ENCODE results near the gene C4BPA.

The C4BPA gene

DNA sequence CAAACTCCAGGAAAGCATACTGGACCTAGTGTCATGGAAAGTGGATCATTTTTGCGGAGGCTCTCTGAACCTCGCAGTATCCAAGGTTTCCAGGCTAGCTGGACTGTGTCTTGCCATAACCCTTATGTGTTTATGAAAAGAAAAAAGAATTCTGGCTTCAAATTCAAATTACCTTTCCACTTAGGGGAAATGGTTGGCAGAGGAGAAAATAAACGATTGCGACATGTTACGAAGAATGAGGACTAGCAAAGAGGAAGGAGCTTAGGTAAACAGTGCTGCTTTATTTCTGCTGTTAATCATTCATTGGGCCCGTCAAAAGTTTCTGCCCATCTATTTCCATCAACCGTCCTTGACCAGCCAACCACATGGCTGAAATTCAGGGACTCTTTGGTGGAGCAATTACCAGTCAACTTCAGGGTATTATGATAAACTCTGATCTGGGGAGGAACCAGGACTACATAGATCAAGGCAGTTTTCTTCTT is at the start of gene C4BPA:
TSS of gene C4BPA (plus strand) at position 342 of the 482 bp plus-strand sequence. CDS start 8,793 bp downstream, outside the sequence.
- Histone ChIP-seq H3K27me3 (ENCODE audit: control insufficient read depth in 1 of 2, insufficient read depth in 2 of 2, low read length in 2 of 2) (no peaks in the 10 kb centered on the region), H3K4me3 (ENCODE audit: low read length in 2 of 2) (no peak within 1 kb of the TSS), H3K27ac (ENCODE audit: low read length) (no peak within 1 kb of the TSS), H3K9ac (ENCODE audit: low read length in 2 of 2) (no peak within 1 kb of the TSS), H3K4me1 (ENCODE audit: control insufficient read depth, insufficient read depth, low read length) (no peaks in the 10 kb centered on the region), H3K36me3 (ENCODE audit: control insufficient read depth in 2 of 2, insufficient read depth in 2 of 2, low read length in 2 of 2) (no peaks in the 10 kb centered on the region), H3K9me3 (ENCODE audit: control insufficient read depth in 2 of 2, low read length in 2 of 2) (no peaks in the 10 kb centered on the region)

DNA sequence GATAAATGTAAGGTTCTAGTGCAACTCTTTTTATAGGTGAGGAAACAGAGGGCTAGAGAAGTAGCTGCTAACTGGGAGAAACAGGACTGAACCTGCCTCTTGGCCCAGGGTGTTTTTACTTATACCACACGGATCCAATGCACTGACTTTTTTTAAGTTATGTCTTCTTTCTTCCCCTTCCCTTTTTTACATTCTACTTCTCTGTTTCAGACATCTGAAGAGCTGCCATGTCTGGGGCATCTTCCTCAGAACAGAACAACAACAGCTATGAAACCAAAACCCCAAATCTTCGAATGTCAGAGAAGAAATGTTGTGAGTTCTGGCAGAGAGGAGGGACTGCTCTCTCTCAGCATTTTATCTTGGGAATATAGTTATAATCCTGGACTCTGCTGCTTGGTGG is 49.5 kb upstream of the C4BPA start:
- H3K27me3 ChIP-seq (ENCODE audit: control insufficient read depth in 1 of 2, insufficient read depth in 2 of 2, low read length in 2 of 2), result no peaks in the 10 kb centered on the region
- H3K4me3 ChIP-seq (ENCODE audit: low read length in 2 of 2), result no peak overlapping the region
- H3K9me3 ChIP-seq (ENCODE audit: control insufficient read depth in 2 of 2, low read length in 2 of 2), result no peaks in the 10 kb centered on the region
- H3K36me3 ChIP-seq (ENCODE audit: control insufficient read depth in 2 of 2, insufficient read depth in 2 of 2, low read length in 2 of 2), result no peaks in the 10 kb centered on the region
- H3K9ac ChIP-seq (ENCODE audit: low read length in 2 of 2), result no peak overlapping the region
- no peak overlapping the region for H3K27ac ChIP-seq (ENCODE audit: low read length)
- H3K4me1 ChIP-seq (ENCODE audit: control insufficient read depth, insufficient read depth, low read length), result peaks cover 18% of the 10 kb centered on the region

DNA sequence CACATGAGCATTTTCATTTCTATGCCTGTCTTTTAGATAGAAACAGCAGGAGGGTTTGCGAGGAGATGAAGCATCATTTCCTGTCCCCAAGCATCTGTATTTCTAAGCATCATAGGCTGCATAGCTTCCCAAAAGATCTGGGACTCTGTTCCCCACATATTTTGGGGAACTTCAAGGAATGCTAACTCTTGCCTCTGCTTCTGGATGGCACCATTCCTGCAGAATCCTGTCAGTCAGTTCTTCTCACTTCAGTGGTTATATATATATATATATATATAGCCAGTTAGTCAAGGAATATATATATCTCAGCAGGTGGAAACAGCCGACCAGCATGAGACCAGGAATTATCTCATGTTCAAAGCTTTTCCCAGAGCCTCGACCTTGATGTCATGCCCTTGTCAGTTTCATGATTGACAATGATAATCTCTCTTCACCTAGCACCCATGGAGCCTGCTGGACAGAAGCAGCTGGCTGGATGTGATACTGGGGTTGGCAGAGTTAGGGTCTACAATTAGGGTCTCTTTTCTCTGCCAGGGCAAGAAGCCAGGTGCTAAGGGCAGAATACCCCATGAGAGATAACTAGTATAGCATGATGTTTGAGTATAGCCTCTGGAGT is 48.5 kb upstream of the C4BPA start:
- H3K9me3 ChIP-seq (ENCODE audit: control insufficient read depth in 2 of 2, low read length in 2 of 2), result no peaks in the 10 kb centered on the region
- no peak overlapping the region for H3K9ac ChIP-seq (ENCODE audit: low read length in 2 of 2)
- H3K27me3 ChIP-seq (ENCODE audit: control insufficient read depth in 1 of 2, insufficient read depth in 2 of 2, low read length in 2 of 2), result no peaks in the 10 kb centered on the region
- peaks cover 0 to 2% of the 10 kb centered on the region in 2 donors for H3K36me3 ChIP-seq (ENCODE audit: control insufficient read depth in 2 of 2, insufficient read depth in 2 of 2, low read length in 2 of 2)
- no peak overlapping the region for H3K27ac ChIP-seq (ENCODE audit: low read length)
- peaks cover 16% of the 10 kb centered on the region for H3K4me1 ChIP-seq (ENCODE audit: control insufficient read depth, insufficient read depth, low read length)
- no peak overlapping the region for H3K4me3 ChIP-seq (ENCODE audit: low read length in 2 of 2)

DNA sequence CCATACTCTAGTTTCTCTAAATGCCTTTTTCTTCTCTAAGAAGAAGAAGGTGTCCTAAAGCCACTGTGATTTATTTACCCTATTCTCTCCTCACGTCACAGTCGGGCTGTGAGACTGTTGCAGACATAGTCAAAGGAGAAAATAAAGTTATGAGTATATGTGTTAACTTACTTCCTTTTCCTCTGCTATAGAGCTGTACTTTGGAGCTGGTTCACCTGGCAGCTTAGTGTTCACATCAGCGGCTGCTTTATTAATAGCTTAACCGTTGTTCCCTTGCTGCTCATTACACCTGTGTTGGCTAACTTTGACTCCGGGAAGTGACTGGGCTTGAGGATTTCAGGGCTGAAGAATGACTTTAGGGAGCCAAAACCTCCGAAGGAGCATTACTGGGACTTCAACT is 47.4 kb upstream of the C4BPA start:
- H3K9ac ChIP-seq (ENCODE audit: low read length in 2 of 2), result no peak overlapping the region
- no peak overlapping the region for H3K27ac ChIP-seq (ENCODE audit: low read length)

DNA sequence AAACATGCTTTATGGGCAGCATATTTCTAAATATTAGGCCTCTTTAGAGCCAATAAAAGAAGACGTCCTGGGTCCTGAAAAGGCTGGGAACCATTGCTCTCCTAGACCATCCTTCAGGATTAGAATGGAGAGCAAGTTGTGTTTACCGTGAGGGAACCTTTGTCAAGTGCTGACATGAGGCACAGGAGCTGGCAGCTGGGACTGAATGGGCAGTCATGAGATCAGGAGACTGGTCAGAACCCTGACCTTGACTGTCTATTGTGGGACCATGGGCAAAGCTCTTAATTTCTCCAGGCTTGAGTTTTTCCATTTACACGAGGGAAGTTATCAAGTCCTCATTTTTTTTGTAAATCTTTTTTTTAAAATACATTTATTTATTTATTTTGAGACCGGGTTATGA is 45.8 kb upstream of the C4BPA start:
- no peak overlapping the region for H3K27ac ChIP-seq (ENCODE audit: low read length)
- peaks cover 4% of the 10 kb centered on the region for H3K4me1 ChIP-seq (ENCODE audit: control insufficient read depth, insufficient read depth, low read length)
- no peak overlapping the region for H3K4me3 ChIP-seq (ENCODE audit: low read length in 2 of 2)
- no peaks in the 10 kb centered on the region for H3K27me3 ChIP-seq (ENCODE audit: control insufficient read depth in 1 of 2, insufficient read depth in 2 of 2, low read length in 2 of 2)
- H3K36me3 ChIP-seq (ENCODE audit: control insufficient read depth in 2 of 2, insufficient read depth in 2 of 2, low read length in 2 of 2), result peaks cover 7 to 14% of the 10 kb centered on the region in 2 donors
- no peaks in the 10 kb centered on the region for H3K9me3 ChIP-seq (ENCODE audit: control insufficient read depth in 2 of 2, low read length in 2 of 2)
- H3K9ac ChIP-seq (ENCODE audit: low read length in 2 of 2), result no peak overlapping the region

More for the DNA sequence above, 47.4 kb upstream of the C4BPA start:
- H3K27me3 ChIP-seq (ENCODE audit: control insufficient read depth in 1 of 2, insufficient read depth in 2 of 2, low read length in 2 of 2), result no peaks in the 10 kb centered on the region
- H3K4me1 ChIP-seq (ENCODE audit: control insufficient read depth, insufficient read depth, low read length), result peaks cover 13% of the 10 kb centered on the region
- H3K9me3 ChIP-seq (ENCODE audit: control insufficient read depth in 2 of 2, low read length in 2 of 2), result no peaks in the 10 kb centered on the region
- peaks cover 2 to 3% of the 10 kb centered on the region in 2 donors for H3K36me3 ChIP-seq (ENCODE audit: control insufficient read depth in 2 of 2, insufficient read depth in 2 of 2, low read length in 2 of 2)
- no peak overlapping the region for H3K4me3 ChIP-seq (ENCODE audit: low read length in 2 of 2)

DNA sequence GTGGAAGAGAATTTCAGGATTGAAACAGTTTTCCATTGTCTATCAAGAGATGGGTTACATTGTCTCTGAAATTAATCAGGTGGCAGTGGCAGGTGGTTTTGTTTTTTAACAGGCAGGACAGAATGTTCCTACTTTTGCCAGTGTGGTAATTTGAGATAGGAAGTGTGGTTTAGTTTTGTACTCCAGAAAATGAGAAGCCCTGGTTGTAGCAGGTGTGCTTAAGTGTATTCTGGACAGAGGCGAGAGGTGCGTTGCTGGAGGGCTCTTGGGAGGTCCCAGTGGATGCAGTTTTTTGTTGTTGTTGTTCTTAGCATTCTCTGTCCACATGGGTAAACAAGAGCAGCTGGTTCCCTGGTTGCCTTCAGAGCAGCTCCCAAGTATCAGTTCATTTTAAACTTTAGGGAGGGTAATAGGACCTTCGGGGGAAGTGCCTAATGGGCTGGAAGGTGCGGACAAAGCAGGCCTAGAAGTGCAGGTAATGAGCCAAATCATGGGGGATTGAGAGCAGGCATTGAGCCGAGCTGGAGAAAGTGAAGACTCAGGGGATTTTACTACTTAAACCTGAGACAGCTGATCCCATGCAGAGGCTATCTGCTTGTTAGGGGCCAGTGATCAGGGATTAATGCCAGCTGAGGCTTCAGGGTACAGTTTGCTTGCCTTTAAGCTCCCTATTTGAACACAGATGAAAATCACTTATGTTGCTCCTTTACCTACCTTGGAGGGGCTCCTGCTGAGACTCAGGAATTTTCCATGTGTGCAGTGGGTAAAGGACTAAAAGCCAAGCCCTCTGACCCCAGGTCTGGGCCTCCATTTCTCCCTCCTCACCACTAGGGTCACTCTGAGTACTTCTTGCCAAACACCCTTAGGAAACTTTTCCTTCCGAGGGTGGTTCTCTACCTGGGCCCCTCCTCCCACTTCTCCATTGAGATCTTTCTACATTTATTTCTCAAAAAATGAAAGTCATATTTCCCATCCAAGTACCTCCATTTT is 44.9 kb upstream of the C4BPA start:
- H3K9me3 ChIP-seq (ENCODE audit: control insufficient read depth in 2 of 2, low read length in 2 of 2), result no peaks in the 10 kb centered on the region
- no peaks in the 10 kb centered on the region for H3K27me3 ChIP-seq (ENCODE audit: control insufficient read depth in 1 of 2, insufficient read depth in 2 of 2, low read length in 2 of 2)
- peaks cover 17 to 19% of the 10 kb centered on the region in 2 donors for H3K36me3 ChIP-seq (ENCODE audit: control insufficient read depth in 2 of 2, insufficient read depth in 2 of 2, low read length in 2 of 2)
- H3K9ac ChIP-seq (ENCODE audit: low read length in 2 of 2), result no peak overlapping the region
- no peak overlapping the region for H3K27ac ChIP-seq (ENCODE audit: low read length)
- H3K4me1 ChIP-seq (ENCODE audit: control insufficient read depth, insufficient read depth, low read length), result no peaks in the 10 kb centered on the region
- no peak overlapping the region for H3K4me3 ChIP-seq (ENCODE audit: low read length in 2 of 2)

DNA sequence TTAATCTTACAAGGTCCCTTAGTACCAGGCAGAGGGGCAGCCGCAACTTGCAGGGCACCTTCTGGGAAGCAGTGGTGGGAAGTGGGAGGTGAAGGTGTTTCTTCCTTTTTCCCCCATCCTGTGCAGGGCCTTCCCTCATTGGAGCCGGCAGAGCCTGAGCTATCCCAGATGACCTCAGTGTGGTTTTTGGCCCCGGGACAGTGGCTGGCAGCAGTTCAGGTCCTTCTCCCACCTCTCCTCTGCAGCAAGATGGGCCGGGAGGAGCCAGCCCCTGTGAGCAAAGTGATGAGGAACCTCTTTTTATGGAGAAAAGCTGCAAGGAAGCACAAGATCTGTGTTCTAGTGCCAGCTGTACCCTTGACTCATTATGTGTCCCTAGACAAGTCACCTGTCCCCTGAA is 44.2 kb upstream of the C4BPA start:
- Histone ChIP-seq H3K4me1 (ENCODE audit: control insufficient read depth, insufficient read depth, low read length) (no peaks in the 10 kb centered on the region), H3K27me3 (ENCODE audit: control insufficient read depth in 1 of 2, insufficient read depth in 2 of 2, low read length in 2 of 2) (no peaks in the 10 kb centered on the region), H3K4me3 (ENCODE audit: low read length in 2 of 2) (no peak overlapping the region), H3K36me3 (ENCODE audit: control insufficient read depth in 2 of 2, insufficient read depth in 2 of 2, low read length in 2 of 2) (peaks cover 17 to 19% of the 10 kb centered on the region in 2 donors), H3K9ac (ENCODE audit: low read length in 2 of 2) (no peak overlapping the region), H3K9me3 (ENCODE audit: control insufficient read depth in 2 of 2, low read length in 2 of 2) (no peaks in the 10 kb centered on the region), H3K27ac (ENCODE audit: low read length) (no peak overlapping the region)

DNA sequence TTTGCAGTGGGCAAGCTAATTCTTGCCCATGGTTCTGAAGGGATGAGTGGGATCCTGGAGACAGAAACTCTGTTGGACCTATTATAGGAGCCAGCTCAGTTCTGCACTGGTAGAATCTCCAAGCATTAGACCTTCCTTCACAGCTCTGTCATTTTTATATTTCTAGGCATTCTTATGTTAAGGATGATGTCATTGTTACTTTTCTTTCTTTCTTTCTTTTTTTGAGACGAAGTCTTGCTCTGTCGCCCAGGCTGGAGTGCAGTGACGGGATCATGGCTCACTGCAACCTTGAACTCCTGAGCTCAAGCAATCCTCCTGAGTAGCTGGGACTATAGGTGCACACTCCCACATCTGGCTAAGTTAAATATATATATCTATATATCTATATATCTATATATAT is 43.4 kb upstream of the C4BPA start:
- Histone ChIP-seq H3K27ac (ENCODE audit: low read length) (no peak overlapping the region), H3K27me3 (ENCODE audit: control insufficient read depth in 1 of 2, insufficient read depth in 2 of 2, low read length in 2 of 2) (no peaks in the 10 kb centered on the region), H3K4me3 (ENCODE audit: low read length in 2 of 2) (no peak overlapping the region), H3K4me1 (ENCODE audit: control insufficient read depth, insufficient read depth, low read length) (no peaks in the 10 kb centered on the region), H3K36me3 (ENCODE audit: control insufficient read depth in 2 of 2, insufficient read depth in 2 of 2, low read length in 2 of 2) (peaks cover 17 to 19% of the 10 kb centered on the region in 2 donors), H3K9me3 (ENCODE audit: control insufficient read depth in 2 of 2, low read length in 2 of 2) (no peaks in the 10 kb centered on the region), H3K9ac (ENCODE audit: low read length in 2 of 2) (no peak overlapping the region)

DNA sequence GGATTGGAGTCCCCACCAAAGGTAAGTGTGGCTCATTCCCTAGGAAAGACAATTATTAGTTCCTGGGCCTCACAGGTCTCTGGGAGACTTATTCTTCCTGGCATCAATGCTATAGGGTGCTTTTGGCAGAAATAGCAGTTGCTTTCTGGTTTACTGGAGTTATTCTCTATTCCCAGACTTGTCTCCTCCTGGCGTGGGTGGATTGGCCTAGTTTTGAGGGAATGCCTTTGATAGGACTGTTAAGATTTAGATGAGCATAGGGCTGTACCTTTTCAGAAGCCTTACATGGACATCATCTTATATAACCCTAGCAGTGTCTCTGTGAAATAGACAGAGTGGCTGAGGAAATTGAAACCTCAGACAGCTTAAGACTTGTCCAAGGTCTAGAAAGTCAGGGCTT is 42.0 kb upstream of the C4BPA start:
- Histone ChIP-seq H3K27ac (ENCODE audit: low read length) (no peak overlapping the region), H3K4me3 (ENCODE audit: low read length in 2 of 2) (no peak overlapping the region), H3K36me3 (ENCODE audit: control insufficient read depth in 2 of 2, insufficient read depth in 2 of 2, low read length in 2 of 2) (peaks cover 17 to 22% of the 10 kb centered on the region in 2 donors), H3K4me1 (ENCODE audit: control insufficient read depth, insufficient read depth, low read length) (no peaks in the 10 kb centered on the region), H3K9me3 (ENCODE audit: control insufficient read depth in 2 of 2, low read length in 2 of 2) (no peaks in the 10 kb centered on the region), H3K9ac (ENCODE audit: low read length in 2 of 2) (no peak overlapping the region), H3K27me3 (ENCODE audit: control insufficient read depth in 1 of 2, insufficient read depth in 2 of 2, low read length in 2 of 2) (no peaks in the 10 kb centered on the region)

DNA sequence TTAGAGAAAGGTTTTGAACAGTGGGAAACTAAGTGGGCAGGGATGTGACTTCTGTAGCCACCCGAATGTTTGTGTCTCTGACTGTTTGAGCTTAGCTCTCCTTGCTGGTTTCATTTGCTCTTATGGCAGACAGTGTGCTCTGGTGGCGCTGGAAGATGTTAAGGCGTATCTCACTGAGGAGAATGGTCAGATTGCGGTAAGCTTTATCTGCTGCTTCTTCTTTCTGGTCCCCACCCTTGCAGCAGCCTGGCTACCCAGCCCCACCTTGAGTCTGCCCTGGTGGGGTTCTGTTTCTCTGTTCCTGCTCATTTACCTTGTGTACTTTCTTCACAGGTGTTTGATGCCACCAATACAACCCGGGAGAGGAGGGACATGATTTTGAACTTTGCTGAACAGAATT is 41.0 kb upstream of the C4BPA start:
- Histone ChIP-seq H3K9me3 (ENCODE audit: control insufficient read depth in 2 of 2, low read length in 2 of 2) (no peaks in the 10 kb centered on the region), H3K4me3 (ENCODE audit: low read length in 2 of 2) (no peak overlapping the region), H3K4me1 (ENCODE audit: control insufficient read depth, insufficient read depth, low read length) (no peaks in the 10 kb centered on the region), H3K36me3 (ENCODE audit: control insufficient read depth in 2 of 2, insufficient read depth in 2 of 2, low read length in 2 of 2) (peaks cover 21 to 29% of the 10 kb centered on the region in 2 donors), H3K9ac (ENCODE audit: low read length in 2 of 2) (no peak overlapping the region), H3K27me3 (ENCODE audit: control insufficient read depth in 1 of 2, insufficient read depth in 2 of 2, low read length in 2 of 2) (no peaks in the 10 kb centered on the region), H3K27ac (ENCODE audit: low read length) (no peak overlapping the region)

All from stomach smooth muscle (tissue), 2 donors.